Measurements from ENCODE around the gene CDH22.
A peak's percentile ranks its signal among the peaks of the same experiment; 100 is the strongest.

CDH22 gene

DNA sequence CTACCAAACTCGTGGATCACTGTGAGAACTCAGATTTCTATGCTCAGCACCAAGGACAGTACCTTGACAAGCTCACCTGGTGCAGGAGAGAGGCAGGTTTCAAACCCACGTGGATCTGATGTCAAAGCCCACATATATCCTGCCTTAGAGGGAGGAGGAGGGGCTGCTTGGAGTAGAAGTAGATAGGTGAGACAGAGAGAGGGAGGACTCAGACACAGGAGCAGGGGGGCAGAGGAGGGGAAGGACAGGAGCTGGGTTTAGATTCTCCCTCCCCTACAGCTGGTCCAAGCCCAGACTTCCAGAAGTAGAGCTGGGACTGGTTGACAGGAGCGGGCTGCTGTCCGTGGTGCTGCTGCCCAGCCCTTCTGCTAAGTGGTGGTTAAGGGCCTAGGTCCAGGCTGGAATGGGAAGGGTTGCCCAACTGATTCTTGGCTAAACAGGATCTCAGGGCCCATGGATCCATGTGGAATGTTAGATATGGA is 77.5 kb downstream of the CDH22 start:
- H3K79me1 ChIP-seq (replicated peaks; ENCODE audit: low read length, poor library complexity, severe bottlenecking), result no peaks in the 10 kb centered on the region
- H3K14ac ChIP-seq (ENCODE audit: low read length in 2 of 2), result no peak overlapping the region
- no peak overlapping the region for H2BK120ac ChIP-seq (ENCODE audit: low read depth, low read length)
- H3K18ac ChIP-seq (ENCODE audit: low read depth in 1 of 2, low read length in 2 of 2), result no peak overlapping the region
- H3K4ac ChIP-seq (ENCODE audit: low read depth in 1 of 2, low read length in 2 of 2), result no peak overlapping the region
- no peak overlapping the region for H2BK15ac ChIP-seq (ENCODE audit: low read depth, poor library complexity, severe bottlenecking)
- H2BK12ac ChIP-seq (ENCODE audit: low read length in 2 of 2), result no peak overlapping the region
- peaks cover 2% of the 10 kb centered on the region for H3K4me1 ChIP-seq (ENCODE audit: control insufficient read depth, insufficient read depth, low read depth, low read length)
- DNase-seq, result peak; percentile 34
- 0% methylated on average over 4 of the region's 4 CpGs for WGBS
- no peak overlapping the region for H4K8ac ChIP-seq (ENCODE audit: low read length)
- no peak overlapping the region for H3K4me3 ChIP-seq (ENCODE audit: insufficient read depth in 1 of 2, low read depth in 1 of 2, low read length in 2 of 2)
- no peak overlapping the region for H2BK5ac ChIP-seq (ENCODE audit: low read depth, low read length, poor library complexity, severe bottlenecking)
- H3K9me3 ChIP-seq (ENCODE audit: control insufficient read depth, low read length), result no peaks in the 10 kb centered on the region
- H3K9ac ChIP-seq (ENCODE audit: low read length), result no peak overlapping the region
- H2AFZ ChIP-seq (ENCODE audit: low read depth, low read length), result no peak overlapping the region
- no peak overlapping the region for H3K23ac ChIP-seq (ENCODE audit: low read length in 2 of 2)
- no peaks in the 10 kb centered on the region for H3K36me3 ChIP-seq (ENCODE audit: control insufficient read depth in 1 of 2, insufficient read depth in 2 of 2, low read depth in 1 of 2, low read length in 2 of 2)
- H3K4me2 ChIP-seq (ENCODE audit: low read length, poor library complexity, severe bottlenecking), result no peak overlapping the region
- no peak overlapping the region for H4K91ac ChIP-seq (ENCODE audit: low read length)
- H3K27me3 ChIP-seq (ENCODE audit: control insufficient read depth in 1 of 2, insufficient read depth in 1 of 2, low read length in 2 of 2), result peaks cover under 1 to 62% of the 10 kb centered on the region in 2 experiments
- no peak overlapping the region for H3K27ac ChIP-seq (ENCODE audit: low read length, poor library complexity, severe bottlenecking)
- no peak overlapping the region for H2AK5ac ChIP-seq (ENCODE audit: low read length, severe bottlenecking)

DNA sequence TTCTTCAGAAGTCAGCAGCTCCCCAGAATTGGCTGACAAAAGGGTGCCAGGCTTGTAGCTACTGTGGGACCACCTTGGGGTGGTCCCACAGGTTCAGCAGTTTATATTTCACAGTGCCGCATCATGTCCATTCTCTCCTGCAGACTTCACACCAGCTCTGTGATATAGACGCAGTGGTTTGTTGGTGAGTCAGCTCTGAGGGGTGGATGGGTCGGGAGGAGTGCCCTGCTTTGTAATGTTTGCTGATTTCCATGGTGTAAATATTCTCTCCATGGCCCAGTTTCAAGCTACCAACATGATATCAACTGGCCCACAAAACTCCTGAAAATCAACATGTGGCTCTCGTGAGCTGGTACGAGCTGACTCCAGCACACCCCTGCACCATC is 78.2 kb downstream of the CDH22 start:
- no peak overlapping the region for H3K4me2 ChIP-seq (ENCODE audit: low read length, poor library complexity, severe bottlenecking)
- DNase-seq, result no peak
- H3K4me1 ChIP-seq (ENCODE audit: control insufficient read depth, insufficient read depth, low read depth, low read length), result peaks cover 2% of the 10 kb centered on the region
- no peak overlapping the region for H2AK5ac ChIP-seq (ENCODE audit: low read length, severe bottlenecking)
- no peak overlapping the region for H4K8ac ChIP-seq (ENCODE audit: low read length)
- no peak overlapping the region for H3K27ac ChIP-seq (ENCODE audit: low read length, poor library complexity, severe bottlenecking)
- 100% methylated on average over 1 of the region's 5 CpGs for WGBS
- no peak overlapping the region for H3K9ac ChIP-seq (ENCODE audit: low read length)
- H2BK12ac ChIP-seq (ENCODE audit: low read length in 2 of 2), result no peak overlapping the region
- no peaks in the 10 kb centered on the region for H3K9me3 ChIP-seq (ENCODE audit: control insufficient read depth, low read length)
- H3K27me3 ChIP-seq (ENCODE audit: control insufficient read depth in 1 of 2, insufficient read depth in 1 of 2, low read length in 2 of 2), result peaks cover 0 to 56% of the 10 kb centered on the region in 2 experiments
- no peak overlapping the region for H2BK15ac ChIP-seq (ENCODE audit: low read depth, poor library complexity, severe bottlenecking)
- no peak overlapping the region for H2BK5ac ChIP-seq (ENCODE audit: low read depth, low read length, poor library complexity, severe bottlenecking)
- H4K91ac ChIP-seq (ENCODE audit: low read length), result no peak overlapping the region
- no peak overlapping the region for H3K14ac ChIP-seq (ENCODE audit: low read length in 2 of 2)
- H3K79me1 ChIP-seq (replicated peaks; ENCODE audit: low read length, poor library complexity, severe bottlenecking), result no peaks in the 10 kb centered on the region
- no peak overlapping the region for H3K18ac ChIP-seq (ENCODE audit: low read depth in 1 of 2, low read length in 2 of 2)
- no peak overlapping the region for H3K4me3 ChIP-seq (ENCODE audit: insufficient read depth in 1 of 2, low read depth in 1 of 2, low read length in 2 of 2)
- H2AFZ ChIP-seq (ENCODE audit: low read depth, low read length), result no peak overlapping the region
- no peaks in the 10 kb centered on the region for H3K36me3 ChIP-seq (ENCODE audit: control insufficient read depth in 1 of 2, insufficient read depth in 2 of 2, low read depth in 1 of 2, low read length in 2 of 2)
- H3K23ac ChIP-seq (ENCODE audit: low read length in 2 of 2), result no peak overlapping the region
- H2BK120ac ChIP-seq (ENCODE audit: low read depth, low read length), result no peak overlapping the region
- H3K4ac ChIP-seq (ENCODE audit: low read depth in 1 of 2, low read length in 2 of 2), result no peak overlapping the region

DNA sequence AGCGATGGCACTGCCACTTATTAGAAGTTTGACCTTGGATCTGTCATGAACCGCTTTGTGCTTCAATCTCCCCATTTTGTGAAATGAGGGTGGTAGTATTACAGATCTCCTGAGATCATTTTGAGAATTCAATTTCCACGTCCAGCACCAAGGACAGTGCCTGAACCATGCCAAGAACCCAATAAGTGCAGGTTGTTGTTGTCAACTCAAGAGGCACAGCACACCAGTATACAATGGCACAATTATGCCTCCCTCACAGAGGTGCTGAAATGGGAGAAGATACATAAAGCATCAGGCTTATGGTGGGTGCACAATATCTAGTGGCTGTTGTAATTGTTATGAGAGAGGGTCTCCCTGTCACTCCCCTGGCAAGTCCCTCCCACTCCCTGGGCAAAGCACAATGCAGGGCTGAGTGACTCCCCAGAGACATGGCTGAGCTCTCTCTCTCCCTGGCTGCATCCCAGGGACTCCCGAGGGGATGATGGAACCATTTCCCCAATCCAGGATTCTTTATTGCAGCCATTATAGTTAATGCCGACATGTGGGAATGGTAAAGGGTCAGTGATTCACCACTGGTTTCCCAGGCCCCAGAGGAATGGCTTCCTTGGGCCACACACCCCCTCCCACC is 78.7 kb downstream of the CDH22 start:
- Histone ChIP-seq H3K4me3 (ENCODE audit: insufficient read depth in 1 of 2, low read depth in 1 of 2, low read length in 2 of 2) (no peak overlapping the region), H3K23ac (ENCODE audit: low read length in 2 of 2) (no peak overlapping the region), H4K8ac (ENCODE audit: low read length) (no peak overlapping the region), H2AFZ (ENCODE audit: low read depth, low read length) (no peak overlapping the region), H3K9ac (ENCODE audit: low read length) (no peak overlapping the region), H2BK5ac (ENCODE audit: low read depth, low read length, poor library complexity, severe bottlenecking) (no peak overlapping the region), H4K91ac (ENCODE audit: low read length) (no peak overlapping the region), H3K18ac (ENCODE audit: low read depth in 1 of 2, low read length in 2 of 2) (no peak overlapping the region), H3K14ac (ENCODE audit: low read length in 2 of 2) (no peak overlapping the region), H2BK15ac (ENCODE audit: low read depth, poor library complexity, severe bottlenecking) (no peak overlapping the region), H3K4me2 (ENCODE audit: low read length, poor library complexity, severe bottlenecking) (no peak overlapping the region), H3K27me3 (ENCODE audit: control insufficient read depth in 1 of 2, insufficient read depth in 1 of 2, low read length in 2 of 2) (peaks cover 4 to 57% of the 10 kb centered on the region in 2 experiments), H3K27ac (ENCODE audit: low read length, poor library complexity, severe bottlenecking) (no peak overlapping the region), H2AK5ac (ENCODE audit: low read length, severe bottlenecking) (no peak overlapping the region), H3K79me1 (replicated peaks; ENCODE audit: low read length, poor library complexity, severe bottlenecking) (no peaks in the 10 kb centered on the region), H3K4me1 (ENCODE audit: control insufficient read depth, insufficient read depth, low read depth, low read length) (peaks cover 2% of the 10 kb centered on the region), H2BK120ac (ENCODE audit: low read depth, low read length) (no peak overlapping the region), H3K36me3 (ENCODE audit: control insufficient read depth in 1 of 2, insufficient read depth in 2 of 2, low read depth in 1 of 2, low read length in 2 of 2) (no peaks in the 10 kb centered on the region), H3K4ac (ENCODE audit: low read depth in 1 of 2, low read length in 2 of 2) (no peak overlapping the region), H3K9me3 (ENCODE audit: control insufficient read depth, low read length) (no peaks in the 10 kb centered on the region), H2BK12ac (ENCODE audit: low read length in 2 of 2) (no peak overlapping the region)
- DNase-seq, result no peak
- 55% methylated on average over 4 of the region's 5 CpGs for WGBS

DNA sequence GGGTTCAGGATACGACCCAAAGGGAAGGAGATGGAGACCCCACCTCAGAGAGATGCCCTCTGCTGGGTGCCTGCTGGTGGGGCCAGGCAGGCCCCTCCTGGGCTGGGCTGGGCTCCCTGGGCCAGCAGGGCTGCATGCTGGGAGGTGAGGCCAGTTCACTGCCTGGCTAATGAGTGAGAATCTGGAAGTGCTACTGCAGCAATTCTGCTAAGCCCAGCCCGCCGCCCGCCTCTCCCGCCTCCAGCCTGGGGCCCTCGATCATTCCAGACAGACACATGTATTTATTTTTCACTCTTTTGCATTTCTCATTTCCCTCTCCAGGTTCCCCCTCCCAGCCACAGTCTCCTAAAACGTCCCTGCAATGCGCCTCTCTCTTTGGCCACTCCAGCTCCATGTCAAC is 79.6 kb downstream of the CDH22 start:
- H3K36me3 ChIP-seq (ENCODE audit: control insufficient read depth in 1 of 2, insufficient read depth in 2 of 2, low read depth in 1 of 2, low read length in 2 of 2), result no peaks in the 10 kb centered on the region
- WGBS, result 69% methylated on average over 8 of the region's 8 CpGs
- H3K14ac ChIP-seq (ENCODE audit: low read length in 2 of 2), result no peak overlapping the region
- no peak overlapping the region for H2BK120ac ChIP-seq (ENCODE audit: low read depth, low read length)
- no peaks in the 10 kb centered on the region for H3K79me1 ChIP-seq (replicated peaks; ENCODE audit: low read length, poor library complexity, severe bottlenecking)
- DNase-seq, result no peak
- no peak overlapping the region for H2BK5ac ChIP-seq (ENCODE audit: low read depth, low read length, poor library complexity, severe bottlenecking)
- H3K4me1 ChIP-seq (ENCODE audit: control insufficient read depth, insufficient read depth, low read depth, low read length), result peaks cover 2% of the 10 kb centered on the region
- no peak overlapping the region for H3K4me3 ChIP-seq (ENCODE audit: insufficient read depth in 1 of 2, low read depth in 1 of 2, low read length in 2 of 2)
- no peak overlapping the region for H2AFZ ChIP-seq (ENCODE audit: low read depth, low read length)
- no peak overlapping the region for H2AK5ac ChIP-seq (ENCODE audit: low read length, severe bottlenecking)
- no peak overlapping the region for H3K18ac ChIP-seq (ENCODE audit: low read depth in 1 of 2, low read length in 2 of 2)
- H3K4ac ChIP-seq (ENCODE audit: low read depth in 1 of 2, low read length in 2 of 2), result no peak overlapping the region
- H3K9ac ChIP-seq (ENCODE audit: low read length), result no peak overlapping the region
- H3K4me2 ChIP-seq (ENCODE audit: low read length, poor library complexity, severe bottlenecking), result no peak overlapping the region
- H3K23ac ChIP-seq (ENCODE audit: low read length in 2 of 2), result no peak overlapping the region
- H3K27ac ChIP-seq (ENCODE audit: low read length, poor library complexity, severe bottlenecking), result no peak overlapping the region
- H2BK12ac ChIP-seq (ENCODE audit: low read length in 2 of 2), result no peak overlapping the region
- no peak overlapping the region for H2BK15ac ChIP-seq (ENCODE audit: low read depth, poor library complexity, severe bottlenecking)
- peaks cover 5 to 55% of the 10 kb centered on the region in 2 experiments for H3K27me3 ChIP-seq (ENCODE audit: control insufficient read depth in 1 of 2, insufficient read depth in 1 of 2, low read length in 2 of 2)
- no peaks in the 10 kb centered on the region for H3K9me3 ChIP-seq (ENCODE audit: control insufficient read depth, low read length)
- H4K8ac ChIP-seq (ENCODE audit: low read length), result no peak overlapping the region
- no peak overlapping the region for H4K91ac ChIP-seq (ENCODE audit: low read length)
